ENCODE data around the gene GRK1. TPM values are rescaled to one million over a fixed set of nuclear protein-coding genes. Genes with fewer than 3 reads are reported as not detected.
A peak's percentile ranks its signal among the peaks of the same experiment; 100 is the strongest.
"Not testable (repeated sequence)": the region's sequence is repeated elsewhere in the genome, so short reads cannot be mapped to it uniquely, and the experiment has no call there.

The GRK1 gene
- total RNA-seq, 4 donors from 2014 or later = not detected

DNA sequence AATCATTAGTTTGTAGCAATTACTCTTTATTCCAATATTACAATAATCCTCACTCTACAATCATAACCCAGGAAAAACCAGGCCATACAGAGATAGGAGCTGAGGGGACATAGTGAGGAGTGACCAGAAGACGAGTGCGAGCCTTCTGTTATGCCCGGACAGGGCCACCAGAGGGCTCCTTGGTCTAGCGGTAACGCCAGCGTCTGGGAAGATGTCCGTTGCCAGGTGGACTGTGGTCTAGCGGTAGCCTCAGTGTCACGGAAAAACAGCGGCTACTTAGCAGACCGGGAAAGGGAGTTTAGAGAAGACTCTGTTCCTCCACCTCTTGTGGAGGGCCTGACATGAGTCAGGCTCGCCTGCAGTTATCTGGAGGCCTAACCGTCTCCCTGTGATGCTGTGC is 45.5 kb upstream of the GRK1 start:
- TF ChIP-seq, protein P1, sequence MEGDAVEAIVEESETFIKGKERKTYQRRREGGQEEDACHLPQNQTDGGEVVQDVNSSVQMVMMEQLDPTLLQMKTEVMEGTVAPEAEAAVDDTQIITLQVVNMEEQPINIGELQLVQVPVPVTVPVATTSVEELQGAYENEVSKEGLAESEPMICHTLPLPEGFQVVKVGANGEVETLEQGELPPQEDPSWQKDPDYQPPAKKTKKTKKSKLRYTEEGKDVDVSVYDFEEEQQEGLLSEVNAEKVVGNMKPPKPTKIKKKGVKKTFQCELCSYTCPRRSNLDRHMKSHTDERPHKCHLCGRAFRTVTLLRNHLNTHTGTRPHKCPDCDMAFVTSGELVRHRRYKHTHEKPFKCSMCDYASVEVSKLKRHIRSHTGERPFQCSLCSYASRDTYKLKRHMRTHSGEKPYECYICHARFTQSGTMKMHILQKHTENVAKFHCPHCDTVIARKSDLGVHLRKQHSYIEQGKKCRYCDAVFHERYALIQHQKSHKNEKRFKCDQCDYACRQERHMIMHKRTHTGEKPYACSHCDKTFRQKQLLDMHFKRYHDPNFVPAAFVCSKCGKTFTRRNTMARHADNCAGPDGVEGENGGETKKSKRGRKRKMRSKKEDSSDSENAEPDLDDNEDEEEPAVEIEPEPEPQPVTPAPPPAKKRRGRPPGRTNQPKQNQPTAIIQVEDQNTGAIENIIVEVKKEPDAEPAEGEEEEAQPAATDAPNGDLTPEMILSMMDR (IDR thresholded peaks at IDR 0.05) = peak in 1 of 2 donors; percentile 21
- not testable (repeated sequence) for H3K9me3 ChIP-seq, H3K4me1 ChIP-seq, H3K27ac ChIP-seq, H3K4me3 ChIP-seq, H3K27me3 ChIP-seq
- peaks cover 17% of the 10 kb centered on the region for H3K36me3 ChIP-seq
- DNase-seq (ENCODE audit: low spot score in 2 of 2) = peak in 1 of 2 donors; percentile 60
- 85% methylated on average over 13 of the region's 13 CpGs for WGBS

- H3K27me3 ChIP-seq, H3K4me3 ChIP-seq, H3K4me1 ChIP-seq, H3K9me3 ChIP-seq, H3K27ac ChIP-seq: not testable (repeated sequence)
- DNase-seq (ENCODE audit: low spot score in 2 of 2) = peak in 1 of 2 donors; percentile 18
- H3K36me3 ChIP-seq = peaks cover 19% of the 10 kb centered on the region
- 94% methylated on average over 20 of the region's 20 CpGs for WGBS
Observed at GRCh38 chr13:113621986-113622550, 45.0 kb upstream of the GRK1 start.

DNA sequence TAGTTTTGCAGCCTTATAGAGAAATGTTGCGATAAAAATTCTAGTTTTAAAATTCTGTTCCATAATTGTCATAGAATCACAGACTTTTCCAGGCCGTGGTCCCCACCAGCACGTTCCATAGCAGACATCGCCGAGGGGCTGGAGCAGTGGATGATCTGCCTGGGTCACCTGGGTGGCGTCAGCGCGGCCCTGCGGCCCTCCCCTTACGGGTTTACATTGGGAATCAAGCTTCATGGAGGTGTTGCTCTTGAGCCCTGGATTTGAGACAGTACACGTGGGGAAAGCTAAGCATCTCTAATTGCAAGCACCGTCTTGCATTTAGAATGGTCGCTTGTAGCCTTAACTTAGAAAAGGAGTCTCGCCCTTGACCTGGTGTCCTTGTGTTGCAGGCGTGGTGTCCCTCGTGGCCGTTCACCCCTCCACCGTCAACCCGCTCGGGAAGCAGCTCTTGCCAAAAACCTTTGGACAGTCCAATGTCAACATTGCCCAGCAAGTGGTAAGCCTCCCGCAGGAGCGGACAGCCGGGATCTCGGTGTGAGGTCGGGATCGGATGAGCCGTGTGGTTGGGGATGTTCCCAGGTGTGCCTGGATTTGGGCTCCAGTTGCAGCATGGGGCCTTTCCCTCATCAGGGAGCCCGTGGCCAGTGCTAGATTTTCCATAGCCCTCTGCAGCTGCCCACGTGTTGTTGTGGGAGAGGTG is 44.1 kb upstream of the GRK1 start:
- no peaks in the 10 kb centered on the region for H3K9me3 ChIP-seq
- peaks cover 24% of the 10 kb centered on the region for H3K36me3 ChIP-seq
- DNase-seq (ENCODE audit: low spot score in 2 of 2) = peak in 1 of 2 donors; percentile 67
- no peak overlapping the region for H3K4me3 ChIP-seq
- no peak for TF ChIP-seq POLR2A (IDR thresholded peaks at IDR 0.05)
- TF ChIP-seq, protein P1 (IDR thresholded peaks at IDR 0.05) = no peak
- H3K27ac ChIP-seq = no peak overlapping the region
- WGBS = 91% methylated on average over 25 of the region's 29 CpGs
- H3K27me3 ChIP-seq = no peaks in the 10 kb centered on the region
- no peaks in the 10 kb centered on the region for H3K4me1 ChIP-seq

GRCh38 chr13:113623491-113624234 is 43.4 kb upstream of the GRK1 start:
- H3K27ac ChIP-seq = no peak overlapping the region
- H3K27me3 ChIP-seq = no peaks in the 10 kb centered on the region
- H3K4me3 ChIP-seq = no peak overlapping the region
- peaks cover 25% of the 10 kb centered on the region for H3K36me3 ChIP-seq
- peak; percentile 40 to 72 for DNase-seq (ENCODE audit: low spot score in 2 of 2)
- 93% methylated on average over 6 of the region's 20 CpGs for WGBS
- TF ChIP-seq EP300 (IDR thresholded peaks at IDR 0.05) (no peak), POLR2AphosphoS5 (IDR thresholded peaks at IDR 0.05) (no peak)
- no peaks in the 10 kb centered on the region for H3K9me3 ChIP-seq
- H3K4me1 ChIP-seq = no peaks in the 10 kb centered on the region

DNA sequence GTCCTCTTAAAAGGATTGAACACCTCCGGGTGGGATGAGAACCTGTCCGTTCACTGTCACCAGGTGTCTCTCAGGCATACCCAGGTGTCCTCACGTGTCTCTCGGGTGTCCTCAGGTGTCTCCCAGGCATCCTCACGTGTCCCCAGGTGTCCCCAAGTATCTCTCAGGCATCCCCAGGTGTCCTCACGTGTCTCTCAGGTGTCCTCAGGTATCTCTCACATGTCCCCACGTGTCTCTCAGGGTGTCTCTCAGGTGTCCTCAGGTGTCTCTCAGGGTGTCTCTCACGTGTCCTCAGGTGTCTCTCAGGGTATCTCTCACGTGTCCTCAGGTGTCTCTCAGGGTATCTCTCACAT is 42.8 kb upstream of the GRK1 start:
- 92% methylated on average over 9 of the region's 9 CpGs for WGBS
- peak in 1 of 2 donors; percentile 17 for DNase-seq (ENCODE audit: low spot score in 2 of 2)

GRCh38 chr13:113624640-113625304 is 42.2 kb upstream of the GRK1 start:
- peak in 1 of 2 donors; percentile 20 for DNase-seq (ENCODE audit: low spot score in 2 of 2)
- H3K9me3 ChIP-seq, H3K4me3 ChIP-seq, H3K4me1 ChIP-seq, H3K27ac ChIP-seq, H3K27me3 ChIP-seq: not testable (repeated sequence)
- WGBS = 91% methylated on average over 14 of the region's 14 CpGs
- peaks cover 26% of the 10 kb centered on the region for H3K36me3 ChIP-seq

More for the DNA sequence above, 42.8 kb upstream of the GRK1 start:
- TF ChIP-seq EP300 (IDR thresholded peaks at IDR 0.05) (no peak), POLR2A (IDR thresholded peaks at IDR 0.05) (no peak), POLR2AphosphoS5 (IDR thresholded peaks at IDR 0.05) (no peak)
- TF ChIP-seq, protein P1 (IDR thresholded peaks at IDR 0.05) = no peak
- no peaks in the 10 kb centered on the region for H3K9me3 ChIP-seq
- no peak overlapping the region for H3K27ac ChIP-seq
- H3K4me1 ChIP-seq = no peaks in the 10 kb centered on the region
- peaks cover 25% of the 10 kb centered on the region for H3K36me3 ChIP-seq
- H3K27me3 ChIP-seq = no peaks in the 10 kb centered on the region
- no peak overlapping the region for H3K4me3 ChIP-seq
